Measurements from ENCODE around the gene GALK1. TPM values are rescaled to one million over a fixed set of nuclear protein-coding genes. Genes with fewer than 3 reads are reported as not detected.
A peak's percentile ranks its signal among the peaks of the same experiment; 100 is the strongest.

The GALK1 gene
- total RNA-seq, 4 donors from 2014 or later: 20.6 to 31.0 (median 28.9) TPM

DNA sequence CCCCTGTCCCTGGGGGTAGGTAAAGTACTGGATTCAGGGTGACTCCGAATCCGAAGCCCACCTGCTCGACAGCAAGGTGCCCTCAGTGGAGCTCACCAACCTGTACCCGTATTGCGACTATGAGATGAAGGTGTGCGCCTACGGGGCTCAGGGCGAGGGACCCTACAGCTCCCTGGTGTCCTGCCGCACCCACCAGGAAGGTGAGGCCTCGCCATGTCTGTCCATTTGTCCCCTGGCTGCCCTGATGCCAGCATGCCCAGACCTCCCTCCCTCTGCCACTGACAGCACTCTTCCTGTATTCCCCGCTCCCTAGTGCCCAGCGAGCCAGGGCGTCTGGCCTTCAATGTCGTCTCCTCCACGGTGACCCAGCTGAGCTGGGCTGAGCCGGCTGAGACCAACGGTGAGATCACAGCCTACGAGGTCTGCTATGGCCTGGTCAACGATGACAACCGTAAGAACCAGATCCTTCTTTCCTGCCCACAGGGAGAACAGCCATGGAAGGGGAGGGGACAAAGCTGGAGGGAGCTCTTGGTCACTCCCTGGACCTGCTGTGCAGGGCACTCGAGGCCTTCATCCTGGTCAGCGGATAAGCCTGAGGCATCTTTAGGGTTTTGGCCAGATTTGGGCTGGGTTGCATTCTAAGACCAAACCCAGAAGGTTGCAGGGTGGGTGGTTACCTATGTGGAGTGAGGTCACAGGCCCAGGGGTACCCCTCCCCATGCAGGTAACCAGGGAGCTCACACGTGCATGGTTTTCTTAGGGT lies 14.2 kb downstream of the GALK1 start:
- no peak overlapping the region for H3K4me3 ChIP-seq (ENCODE audit: low read depth, poor library complexity, severe bottlenecking)
- no peak for DNase-seq (ENCODE audit: low spot score in 2 of 2)
- intact Hi-C loops (cut with DNase I; ENCODE audit: low total_unique reads): loop anchor here (5.0 kb wide), 1 partner anchor 79 kb away; no protein-coding TSS in a partner anchor
- TF ChIP-seq, protein P1, sequence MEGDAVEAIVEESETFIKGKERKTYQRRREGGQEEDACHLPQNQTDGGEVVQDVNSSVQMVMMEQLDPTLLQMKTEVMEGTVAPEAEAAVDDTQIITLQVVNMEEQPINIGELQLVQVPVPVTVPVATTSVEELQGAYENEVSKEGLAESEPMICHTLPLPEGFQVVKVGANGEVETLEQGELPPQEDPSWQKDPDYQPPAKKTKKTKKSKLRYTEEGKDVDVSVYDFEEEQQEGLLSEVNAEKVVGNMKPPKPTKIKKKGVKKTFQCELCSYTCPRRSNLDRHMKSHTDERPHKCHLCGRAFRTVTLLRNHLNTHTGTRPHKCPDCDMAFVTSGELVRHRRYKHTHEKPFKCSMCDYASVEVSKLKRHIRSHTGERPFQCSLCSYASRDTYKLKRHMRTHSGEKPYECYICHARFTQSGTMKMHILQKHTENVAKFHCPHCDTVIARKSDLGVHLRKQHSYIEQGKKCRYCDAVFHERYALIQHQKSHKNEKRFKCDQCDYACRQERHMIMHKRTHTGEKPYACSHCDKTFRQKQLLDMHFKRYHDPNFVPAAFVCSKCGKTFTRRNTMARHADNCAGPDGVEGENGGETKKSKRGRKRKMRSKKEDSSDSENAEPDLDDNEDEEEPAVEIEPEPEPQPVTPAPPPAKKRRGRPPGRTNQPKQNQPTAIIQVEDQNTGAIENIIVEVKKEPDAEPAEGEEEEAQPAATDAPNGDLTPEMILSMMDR (IDR thresholded peaks at IDR 0.05): no peak
- no peak for TF ChIP-seq POLR2A (IDR thresholded peaks at IDR 0.05)
- WGBS, 2 donors: 83 to 85% methylated on average over 23 of the region's 23 CpGs

DNA sequence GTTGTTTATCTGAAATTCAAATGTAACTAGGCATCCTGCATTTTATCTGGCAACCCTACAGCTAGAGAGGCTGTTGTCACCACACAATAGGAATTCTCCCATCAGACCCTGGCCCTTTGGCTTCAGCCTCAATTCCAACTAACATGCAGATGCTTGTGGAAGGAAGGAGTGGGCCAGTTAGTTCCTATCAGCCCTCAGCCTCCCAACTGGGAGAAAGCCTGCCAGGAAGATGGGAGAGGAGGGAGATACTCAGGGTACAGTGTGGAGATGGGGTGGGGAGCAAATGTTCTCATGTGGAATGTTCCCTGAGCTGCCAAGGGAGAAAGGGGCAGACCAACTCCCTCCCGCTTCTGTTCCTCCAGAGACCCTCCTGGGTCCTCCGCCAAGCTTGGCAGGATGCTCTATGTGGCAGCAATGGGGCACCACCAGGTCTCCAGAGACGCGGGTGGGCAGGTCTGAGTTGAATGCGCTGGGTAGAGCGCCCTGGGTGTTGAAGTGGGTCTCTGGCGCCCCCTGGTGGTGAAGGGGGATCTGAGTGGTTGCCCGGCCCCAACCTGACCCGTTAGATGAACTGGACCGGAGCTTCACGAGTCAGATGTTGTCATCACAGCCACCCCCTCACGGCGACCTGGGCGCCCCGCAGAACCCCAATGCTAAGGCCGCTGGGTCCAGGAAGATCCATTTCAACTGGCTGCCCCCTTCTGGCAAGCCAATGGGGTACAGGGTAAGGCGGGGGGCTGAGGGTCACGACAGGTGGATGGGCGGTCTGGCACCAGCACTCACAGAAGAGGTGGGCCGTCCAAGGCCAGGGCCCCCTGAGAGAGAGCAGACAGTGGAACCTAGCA lies 15.2 kb downstream of the GALK1 start:
- no peak overlapping the region for H3K4me3 ChIP-seq (ENCODE audit: low read depth, poor library complexity, severe bottlenecking)
- intact Hi-C loops (cut with DNase I; ENCODE audit: low total_unique reads): loop anchor here (5.0 kb wide), 1 partner anchor 77 kb away; no protein-coding TSS in a partner anchor
- 33 to 34% methylated on average over 11 to 19 of the region's 20 CpGs for WGBS, 2 donors
- peak; percentile 77 to 97 for DNase-seq (ENCODE audit: low spot score in 2 of 2)
- no peak for TF ChIP-seq POLR2A (IDR thresholded peaks at IDR 0.05)
- TF ChIP-seq, protein P1 (IDR thresholded peaks at IDR 0.05): peak in 1 of 3 donors; percentile 82

DNA sequence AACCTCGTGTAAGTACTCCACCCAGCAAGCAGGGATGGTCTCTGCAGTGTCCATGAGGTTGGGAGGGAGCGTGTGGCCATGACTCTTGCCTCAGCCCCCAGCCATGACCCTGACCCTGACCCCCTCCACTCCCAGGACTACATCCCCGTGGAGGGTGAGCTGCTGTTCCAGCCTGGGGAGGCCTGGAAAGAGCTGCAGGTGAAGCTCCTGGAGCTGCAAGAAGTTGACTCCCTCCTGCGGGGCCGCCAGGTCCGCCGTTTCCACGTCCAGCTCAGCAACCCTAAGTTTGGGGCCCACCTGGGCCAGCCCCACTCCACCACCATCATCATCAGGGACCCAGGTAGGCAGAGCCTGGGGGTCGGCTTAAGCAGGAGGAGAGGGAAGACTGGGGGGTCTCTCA lies 16.3 kb downstream of the GALK1 start:
- H3K4me3 ChIP-seq (ENCODE audit: low read depth, poor library complexity, severe bottlenecking): no peak overlapping the region
- WGBS, 2 donors: 80% methylated on average over 3 to 9 of the region's 9 CpGs
- no peak for DNase-seq (ENCODE audit: low spot score in 2 of 2)
- TF ChIP-seq, protein P1 (IDR thresholded peaks at IDR 0.05): no peak
- no peak for TF ChIP-seq POLR2A (IDR thresholded peaks at IDR 0.05)
- intact Hi-C loops (cut with DNase I; ENCODE audit: low total_unique reads): no loop called here

DNA sequence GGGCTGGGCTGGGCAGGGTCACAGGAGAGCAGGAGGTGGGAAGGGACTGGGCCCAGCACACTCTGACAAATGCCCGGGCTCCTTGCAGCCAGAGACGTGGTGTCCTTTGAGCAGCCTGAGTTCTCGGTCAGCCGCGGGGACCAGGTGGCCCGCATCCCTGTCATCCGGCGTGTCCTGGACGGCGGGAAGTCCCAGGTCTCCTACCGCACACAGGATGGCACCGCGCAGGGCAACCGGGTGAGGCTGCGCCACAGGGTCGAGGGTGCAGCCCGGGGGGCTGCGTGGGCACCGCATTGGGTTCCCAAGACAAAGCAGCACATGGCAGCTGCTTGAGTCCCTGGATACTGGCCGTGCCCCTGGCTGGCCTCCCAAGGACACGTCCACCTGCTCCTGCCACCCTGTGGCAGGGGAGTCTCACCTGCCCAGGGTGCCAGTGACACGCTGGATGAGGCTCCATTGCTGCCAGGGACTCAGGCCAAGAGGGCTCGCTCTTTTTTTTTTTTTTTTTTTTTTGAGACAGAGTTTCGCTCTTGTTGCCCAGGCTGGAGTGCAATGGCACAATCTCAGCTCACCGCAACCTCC lies 21.3 kb downstream of the GALK1 start:
- DNase-seq (ENCODE audit: low spot score in 2 of 2): no peak
- no peak overlapping the region for H3K4me3 ChIP-seq (ENCODE audit: low read depth, poor library complexity, severe bottlenecking)
- WGBS, 2 donors: 92 to 93% methylated on average over 17 to 20 of the region's 25 CpGs
- intact Hi-C loops (cut with DNase I; ENCODE audit: low total_unique reads): no loop called here
- TF ChIP-seq, protein P1 (IDR thresholded peaks at IDR 0.05): no peak
- TF ChIP-seq POLR2A (IDR thresholded peaks at IDR 0.05): no peak

DNA sequence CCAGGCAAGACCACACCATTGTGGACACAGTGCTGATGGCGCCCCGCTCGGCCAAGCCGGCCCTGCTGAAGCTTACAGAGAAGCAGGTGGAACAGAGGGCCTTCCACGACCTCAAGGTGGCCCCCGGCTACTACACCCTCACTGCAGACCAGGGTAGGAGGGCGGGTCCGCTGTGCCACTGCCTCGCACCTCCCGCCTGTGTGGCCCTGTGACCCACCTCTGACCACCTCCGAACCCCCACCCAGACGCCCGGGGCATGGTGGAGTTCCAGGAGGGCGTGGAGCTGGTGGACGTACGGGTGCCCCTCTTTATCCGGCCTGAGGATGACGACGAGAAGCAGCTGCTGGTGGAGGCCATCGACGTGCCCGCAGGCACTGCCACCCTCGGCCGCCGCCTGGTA lies 22.7 kb downstream of the GALK1 start:
- DNase-seq (ENCODE audit: low spot score in 2 of 2): no peak
- no peak overlapping the region for H3K4me3 ChIP-seq (ENCODE audit: low read depth, poor library complexity, severe bottlenecking)
- 85 to 89% methylated on average over 15 to 25 of the region's 25 CpGs for WGBS, 2 donors
- no peak for TF ChIP-seq POLR2A (IDR thresholded peaks at IDR 0.05)
- TF ChIP-seq, protein P1 (IDR thresholded peaks at IDR 0.05): no peak
- intact Hi-C loops (cut with DNase I; ENCODE audit: low total_unique reads): no loop called here

All from lower leg skin (tissue), 4 donors.